BE2C (cell line): ENCODE measurements around the gene GNAL.
"Not testable (repeated sequence)": the region's sequence is repeated elsewhere in the genome, so short reads cannot be mapped to it uniquely, and the experiment has no call there.

ENCODE experiments used
- DNase-seq: peaks from one replicate; pipeline ENCODE4 v3.0.0-alpha.2; 2020
- H3K27me3 ChIP-seq: fragments of 250-450 bp; sonication (Bioruptor Pico); 2 replicates; pipeline ENCODE4 v1.5.1; 2020; ENCODE audit warnings: mild to moderate bottlenecking
- H3K36me3 ChIP-seq: fragments of 250-450 bp; sonication (Bioruptor Pico); 2 replicates; pipeline ENCODE4 v1.5.1; 2020; ENCODE audit warnings: mild to moderate bottlenecking
- H3K4me1 ChIP-seq: fragments of 250-450 bp; sonication (Bioruptor Pico); 2 replicates; pipeline ENCODE4 v1.5.1; 2020
- H3K4me3 ChIP-seq: 2 replicates; pipeline ENCODE4 v1.5.1; 2011; ENCODE audit warnings: low read depth, low read length
- H3K9me3 ChIP-seq: fragments of 250-450 bp; sonication (Bioruptor Pico); 2 replicates; pipeline ENCODE4 v1.5.1; 2020
- TF ChIP-seq, protein P1 (sequence below): IDR thresholded peaks from 2 replicates; pipeline ENCODE4 v1.5.1; 2012; ENCODE audit warnings: mild to moderate bottlenecking, low read depth, low read length

Gene GNAL

DNA sequence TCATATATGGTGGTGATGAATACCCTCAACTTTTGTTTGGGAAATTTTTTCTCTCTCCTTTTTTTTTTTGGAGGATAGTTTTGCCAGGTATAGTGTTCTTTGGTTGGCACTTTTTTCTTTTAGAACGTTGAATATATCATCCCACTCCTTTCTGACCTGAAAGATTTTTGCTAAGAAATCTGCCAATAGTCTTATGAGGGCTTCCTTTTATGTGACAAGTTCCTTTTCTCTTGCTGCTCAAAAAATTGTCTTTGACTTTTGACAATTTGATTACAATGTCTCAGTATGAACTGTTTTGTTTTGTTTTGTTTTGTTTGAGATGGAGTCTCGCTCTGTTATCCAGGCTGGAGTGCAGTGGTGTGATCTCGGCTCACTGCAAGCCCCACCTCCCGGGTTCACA lies 21.5 kb downstream of the GNAL start:
- Histone ChIP-seq H3K36me3 (no peaks in the 10 kb centered on the region), H3K9me3 (no peaks in the 10 kb centered on the region), H3K27me3 (no peaks in the 10 kb centered on the region), H3K4me1 (no peaks in the 10 kb centered on the region), H3K4me3 (no peak overlapping the region)
- no peak for DNase-seq
- TF ChIP-seq, protein P1, sequence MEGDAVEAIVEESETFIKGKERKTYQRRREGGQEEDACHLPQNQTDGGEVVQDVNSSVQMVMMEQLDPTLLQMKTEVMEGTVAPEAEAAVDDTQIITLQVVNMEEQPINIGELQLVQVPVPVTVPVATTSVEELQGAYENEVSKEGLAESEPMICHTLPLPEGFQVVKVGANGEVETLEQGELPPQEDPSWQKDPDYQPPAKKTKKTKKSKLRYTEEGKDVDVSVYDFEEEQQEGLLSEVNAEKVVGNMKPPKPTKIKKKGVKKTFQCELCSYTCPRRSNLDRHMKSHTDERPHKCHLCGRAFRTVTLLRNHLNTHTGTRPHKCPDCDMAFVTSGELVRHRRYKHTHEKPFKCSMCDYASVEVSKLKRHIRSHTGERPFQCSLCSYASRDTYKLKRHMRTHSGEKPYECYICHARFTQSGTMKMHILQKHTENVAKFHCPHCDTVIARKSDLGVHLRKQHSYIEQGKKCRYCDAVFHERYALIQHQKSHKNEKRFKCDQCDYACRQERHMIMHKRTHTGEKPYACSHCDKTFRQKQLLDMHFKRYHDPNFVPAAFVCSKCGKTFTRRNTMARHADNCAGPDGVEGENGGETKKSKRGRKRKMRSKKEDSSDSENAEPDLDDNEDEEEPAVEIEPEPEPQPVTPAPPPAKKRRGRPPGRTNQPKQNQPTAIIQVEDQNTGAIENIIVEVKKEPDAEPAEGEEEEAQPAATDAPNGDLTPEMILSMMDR = no peak

DNA sequence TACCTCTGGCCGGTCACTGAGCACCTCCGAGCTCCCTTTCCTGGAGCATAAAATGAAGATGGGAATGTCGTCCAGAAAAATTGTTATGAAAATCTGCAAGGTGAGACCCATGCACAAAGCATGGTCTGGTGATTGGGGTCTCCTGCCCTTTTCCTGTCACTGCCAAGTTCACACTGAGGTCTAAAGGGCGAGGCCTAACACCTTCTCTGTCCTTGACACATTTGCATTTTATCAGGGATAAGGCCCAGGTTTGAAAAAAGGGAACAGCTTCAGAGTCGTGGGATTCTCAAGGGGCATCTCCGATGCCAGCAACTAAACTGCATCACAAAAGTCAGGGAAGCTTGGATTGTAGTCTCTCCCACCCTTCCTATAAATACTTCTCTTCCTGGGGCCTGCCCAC lies 24.7 kb downstream of the GNAL start:
- H3K4me3 ChIP-seq = no peak overlapping the region
- TF ChIP-seq, protein P1 = no peak
- no peaks in the 10 kb centered on the region for H3K27me3 ChIP-seq
- DNase-seq = no peak
- no peaks in the 10 kb centered on the region for H3K4me1 ChIP-seq
- no peaks in the 10 kb centered on the region for H3K36me3 ChIP-seq
- no peaks in the 10 kb centered on the region for H3K9me3 ChIP-seq

GRCh38 chr18:11714244-11714918 lies 25.3 kb downstream of the GNAL start:
- H3K4me3 ChIP-seq = no peak overlapping the region
- H3K36me3 ChIP-seq = no peaks in the 10 kb centered on the region
- no peaks in the 10 kb centered on the region for H3K27me3 ChIP-seq
- TF ChIP-seq, protein P1 = no peak
- H3K9me3 ChIP-seq = no peaks in the 10 kb centered on the region
- no peaks in the 10 kb centered on the region for H3K4me1 ChIP-seq
- no peak for DNase-seq

- H3K4me1 ChIP-seq, H3K36me3 ChIP-seq, DNase-seq, H3K9me3 ChIP-seq, H3K4me3 ChIP-seq, H3K27me3 ChIP-seq: not testable (repeated sequence)
Measured at GRCh38 chr18:11716767-11717315, 27.8 kb downstream of the GNAL start.

- Histone ChIP-seq H3K4me1 (no peaks in the 10 kb centered on the region), H3K27me3 (no peaks in the 10 kb centered on the region), H3K4me3 (no peak overlapping the region), H3K36me3 (no peaks in the 10 kb centered on the region), H3K9me3 (no peaks in the 10 kb centered on the region)
- DNase-seq = no peak
- TF ChIP-seq, protein P1 = no peak
Measured at GRCh38 chr18:11719050-11719449, 30.0 kb downstream of the GNAL start.

- H3K9me3 ChIP-seq = no peaks in the 10 kb centered on the region
- no peak overlapping the region for H3K4me3 ChIP-seq
- no peaks in the 10 kb centered on the region for H3K27me3 ChIP-seq
- TF ChIP-seq, protein P1 = no peak
- no peak for DNase-seq
- no peaks in the 10 kb centered on the region for H3K4me1 ChIP-seq
- no peaks in the 10 kb centered on the region for H3K36me3 ChIP-seq
Measured at GRCh38 chr18:11719621-11720020, 30.6 kb downstream of the GNAL start.
